Tibial nerve (tissue), 4 donors: ENCODE data around the gene PGF.

Experiments
- EP300 ChIP-seq, 2 donors: sonication (generic); formaldehyde crosslinking; IDR thresholded peaks; one replicate each; pipeline ENCODE4 v1.6.1; 2017; ENCODE audit warnings: antibody characterized with exemption in 2 of 2, mild to moderate bottlenecking in 1 of 2
- POLR2A ChIP-seq, 2 donors: fragments of 450-650 bp; IDR thresholded peaks; one replicate each; pipeline ENCODE4 v1.6.1; 2017; ENCODE audit warnings: antibody characterized with exemption in 2 of 2, mild to moderate bottlenecking in 2 of 2, moderate library complexity in 2 of 2
- TF ChIP-seq, protein P1 (sequence below), 5 experiments: fragments of 200-600 bp in 3 of 5; fragments of 450-650 bp in 2 of 5; sonication (generic) in 3 of 5; IDR thresholded peaks; one replicate each; pipeline ENCODE4 v1.5.1; 2016 to 2019; ENCODE audit warnings: antibody characterized with exemption in 5 of 5, mild to moderate bottlenecking in 3 of 5, moderate library complexity in 2 of 5

DNA sequence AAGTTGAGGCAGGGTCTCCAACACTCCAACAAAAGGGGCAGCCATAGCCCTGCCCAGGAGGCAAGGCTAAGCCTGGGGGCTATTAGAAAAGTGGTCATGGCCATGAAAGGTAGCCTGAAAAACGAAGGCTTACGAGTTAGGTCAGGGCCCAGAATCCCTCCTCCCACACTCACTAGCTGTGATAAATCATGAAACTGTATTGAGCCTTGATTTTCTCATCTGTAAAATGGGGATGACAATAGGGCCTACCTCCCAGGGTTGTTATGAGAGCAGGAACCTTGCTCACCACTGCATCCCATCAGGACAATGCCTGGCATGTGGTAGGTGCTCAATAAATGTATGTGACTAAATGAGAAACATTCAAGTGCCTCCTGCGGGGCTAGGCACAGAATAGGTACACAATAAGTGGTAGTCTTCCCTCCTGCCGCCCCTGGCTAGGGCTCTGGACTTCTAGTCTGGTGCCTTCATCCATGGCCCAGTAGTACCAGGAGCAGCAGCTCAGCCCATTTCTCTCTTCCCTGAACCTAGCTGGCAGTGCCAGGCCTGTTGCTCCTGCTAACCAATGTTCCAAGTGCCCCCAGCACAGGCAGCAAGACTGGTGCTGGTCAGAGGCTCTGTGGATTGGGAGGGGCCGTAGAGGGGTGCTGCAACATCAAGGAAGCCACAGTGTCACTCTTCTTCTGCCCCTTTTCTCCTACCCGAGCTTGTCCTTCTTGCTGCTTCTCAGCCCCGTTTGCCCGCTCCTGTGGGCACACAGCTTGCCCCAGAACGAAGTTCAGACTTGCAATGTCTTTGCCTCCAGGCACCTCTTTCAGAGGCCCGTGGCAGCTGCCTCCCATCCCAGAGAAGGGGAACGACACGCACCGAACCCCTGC, 7.8 kb downstream of the PGF start:
- TF ChIP-seq EP300 (IDR thresholded peaks at IDR 0.05) (no peak), POLR2A (IDR thresholded peaks at IDR 0.05) (no peak)
- TF ChIP-seq, protein P1, sequence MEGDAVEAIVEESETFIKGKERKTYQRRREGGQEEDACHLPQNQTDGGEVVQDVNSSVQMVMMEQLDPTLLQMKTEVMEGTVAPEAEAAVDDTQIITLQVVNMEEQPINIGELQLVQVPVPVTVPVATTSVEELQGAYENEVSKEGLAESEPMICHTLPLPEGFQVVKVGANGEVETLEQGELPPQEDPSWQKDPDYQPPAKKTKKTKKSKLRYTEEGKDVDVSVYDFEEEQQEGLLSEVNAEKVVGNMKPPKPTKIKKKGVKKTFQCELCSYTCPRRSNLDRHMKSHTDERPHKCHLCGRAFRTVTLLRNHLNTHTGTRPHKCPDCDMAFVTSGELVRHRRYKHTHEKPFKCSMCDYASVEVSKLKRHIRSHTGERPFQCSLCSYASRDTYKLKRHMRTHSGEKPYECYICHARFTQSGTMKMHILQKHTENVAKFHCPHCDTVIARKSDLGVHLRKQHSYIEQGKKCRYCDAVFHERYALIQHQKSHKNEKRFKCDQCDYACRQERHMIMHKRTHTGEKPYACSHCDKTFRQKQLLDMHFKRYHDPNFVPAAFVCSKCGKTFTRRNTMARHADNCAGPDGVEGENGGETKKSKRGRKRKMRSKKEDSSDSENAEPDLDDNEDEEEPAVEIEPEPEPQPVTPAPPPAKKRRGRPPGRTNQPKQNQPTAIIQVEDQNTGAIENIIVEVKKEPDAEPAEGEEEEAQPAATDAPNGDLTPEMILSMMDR (IDR thresholded peaks at IDR 0.05) = no peak
